ENCODE measurements around the gene PCDHGB5. TPM values are rescaled to one million over a fixed set of nuclear protein-coding genes. Genes with fewer than 3 reads are reported as not detected.
"Not testable (repeated sequence)": the region's sequence is repeated elsewhere in the genome, so short reads cannot be mapped to it uniquely, and the experiment has no call there.

Gene PCDHGB5
- total and polyA plus RNA-seq, 2 experiments from 2014 or later: 0.17 to 0.30 TPM

DNA sequence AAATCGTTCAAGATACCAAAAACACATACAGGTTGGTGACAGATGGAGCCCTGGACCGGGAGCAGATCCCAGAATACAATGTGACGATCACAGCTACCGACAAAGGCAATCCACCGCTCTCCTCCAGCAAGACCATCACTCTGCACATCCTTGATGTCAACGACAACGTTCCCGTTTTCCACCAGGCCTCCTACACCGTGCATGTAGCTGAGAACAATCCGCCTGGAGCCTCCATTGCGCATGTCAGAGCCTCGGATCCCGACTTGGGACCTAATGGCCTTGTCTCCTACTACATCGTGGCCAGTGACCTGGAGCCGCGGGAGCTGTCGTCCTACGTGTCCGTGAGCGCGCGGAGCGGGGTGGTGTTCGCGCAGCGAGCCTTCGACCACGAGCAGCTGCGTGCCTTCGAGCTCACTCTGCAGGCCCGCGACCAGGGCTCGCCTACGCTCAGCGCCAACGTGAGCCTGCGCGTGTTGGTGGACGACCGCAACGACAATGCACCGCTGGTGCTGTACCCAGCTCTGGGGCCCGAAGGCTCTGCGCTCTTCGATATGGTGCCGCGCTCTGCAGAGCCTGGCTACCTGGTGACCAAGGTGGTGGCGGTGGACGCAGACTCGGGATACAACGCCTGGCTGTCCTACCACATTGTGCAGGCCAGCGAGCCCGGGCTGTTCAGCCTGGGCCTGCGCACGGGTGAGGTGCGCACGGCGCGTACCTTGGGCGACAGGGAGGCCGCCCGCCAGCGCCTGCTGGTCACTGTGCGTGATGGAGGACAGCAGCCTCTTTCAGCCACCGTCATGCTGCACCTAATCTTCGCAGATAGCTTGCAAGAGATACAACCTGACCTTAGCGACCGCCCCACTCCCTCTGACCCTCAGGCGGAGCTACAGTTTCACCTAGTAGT is 25.9 kb upstream of the PCDHGB5 start:
- Histone ChIP-seq H3K36me3 (replicated peaks; ENCODE audit: insufficient read depth, low read depth) (no peaks in the 10 kb centered on the region), H3K4me3 (no peak overlapping the region), H3K4me1 (ENCODE audit: insufficient read depth) (no peaks in the 10 kb centered on the region), H4K20me1 (ENCODE audit: insufficient read depth, poor library complexity, severe bottlenecking) (no peaks in the 10 kb centered on the region), H3K27ac (no peak overlapping the region), H3K4me2 (no peak overlapping the region), H3K9me3 (ENCODE audit: low read depth) (no peaks in the 10 kb centered on the region), H2AFZ (no peak overlapping the region), H3K9me2 (replicated peaks; ENCODE audit: insufficient read depth) (no peaks in the 10 kb centered on the region), H3K27me3 (no peaks in the 10 kb centered on the region), H3K79me2 (no peaks in the 10 kb centered on the region)
- TF ChIP-seq EZH2 (IDR thresholded peaks at IDR 0.05; ENCODE audit: borderline replicate concordance) (no peak), EZH2phosphoT487 (IDR thresholded peaks at IDR 0.05; ENCODE audit: low read depth, severe bottlenecking, unreplicated experiment) (no peak)
- TF ChIP-seq, protein P1, sequence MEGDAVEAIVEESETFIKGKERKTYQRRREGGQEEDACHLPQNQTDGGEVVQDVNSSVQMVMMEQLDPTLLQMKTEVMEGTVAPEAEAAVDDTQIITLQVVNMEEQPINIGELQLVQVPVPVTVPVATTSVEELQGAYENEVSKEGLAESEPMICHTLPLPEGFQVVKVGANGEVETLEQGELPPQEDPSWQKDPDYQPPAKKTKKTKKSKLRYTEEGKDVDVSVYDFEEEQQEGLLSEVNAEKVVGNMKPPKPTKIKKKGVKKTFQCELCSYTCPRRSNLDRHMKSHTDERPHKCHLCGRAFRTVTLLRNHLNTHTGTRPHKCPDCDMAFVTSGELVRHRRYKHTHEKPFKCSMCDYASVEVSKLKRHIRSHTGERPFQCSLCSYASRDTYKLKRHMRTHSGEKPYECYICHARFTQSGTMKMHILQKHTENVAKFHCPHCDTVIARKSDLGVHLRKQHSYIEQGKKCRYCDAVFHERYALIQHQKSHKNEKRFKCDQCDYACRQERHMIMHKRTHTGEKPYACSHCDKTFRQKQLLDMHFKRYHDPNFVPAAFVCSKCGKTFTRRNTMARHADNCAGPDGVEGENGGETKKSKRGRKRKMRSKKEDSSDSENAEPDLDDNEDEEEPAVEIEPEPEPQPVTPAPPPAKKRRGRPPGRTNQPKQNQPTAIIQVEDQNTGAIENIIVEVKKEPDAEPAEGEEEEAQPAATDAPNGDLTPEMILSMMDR (IDR thresholded peaks at IDR 0.05; ENCODE audit: poor library complexity): no peak
- no peak for DNase-seq (ENCODE audit: low spot score)
- WGBS (ENCODE audit: low lambda C conversion rate, missing lambda C conversion rate): 97% methylated on average over 65 of the region's 69 CpGs

DNA sequence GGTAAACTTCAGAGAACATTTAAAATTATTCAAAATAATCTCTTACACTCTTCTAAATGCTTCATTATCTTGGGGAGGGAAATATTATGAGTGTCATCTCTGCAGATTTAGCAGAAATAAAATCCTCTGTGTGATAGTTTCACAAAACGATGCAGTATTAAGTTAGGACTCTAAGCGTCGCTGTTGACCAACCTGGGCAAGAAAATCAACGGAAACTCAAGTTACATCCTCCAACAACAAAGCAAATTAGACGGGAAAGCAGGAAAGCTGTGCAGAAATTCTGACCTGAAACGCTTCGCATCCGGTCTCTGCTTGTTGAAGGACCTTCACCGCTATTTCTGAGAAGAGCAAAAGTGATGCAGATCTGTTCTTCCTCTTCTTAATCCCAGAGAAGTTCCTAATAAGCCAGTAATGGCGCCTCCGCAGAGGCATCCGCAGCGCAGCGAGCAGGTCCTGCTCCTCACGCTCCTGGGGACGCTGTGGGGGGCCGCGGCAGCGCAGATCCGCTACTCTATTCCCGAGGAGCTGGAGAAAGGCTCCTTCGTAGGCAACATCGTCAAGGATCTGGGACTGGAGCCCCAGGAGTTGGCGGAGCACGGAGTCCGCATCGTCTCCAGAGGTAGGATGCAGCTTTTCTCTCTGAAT is 24.0 kb upstream of the PCDHGB5 start, which contains the start of gene PCDHGA6:
PCDHGA6 (plus strand) TSS at position 219 of the 645 bp plus-strand sequence; CDS start at position 412, 193 bp downstream.
- Histone ChIP-seq H3K36me3 (replicated peaks; ENCODE audit: insufficient read depth, low read depth) (no peaks in the 10 kb centered on the region), H2AFZ (no peak within 1 kb of the TSS), H4K20me1 (ENCODE audit: insufficient read depth, poor library complexity, severe bottlenecking) (no peaks in the 10 kb centered on the region), H3K9me3 (ENCODE audit: low read depth) (no peaks in the 10 kb centered on the region), H3K9me2 (replicated peaks; ENCODE audit: insufficient read depth) (no peaks in the 10 kb centered on the region), H3K79me2 (no peaks in the 10 kb centered on the region), H3K27me3 (no peaks in the 10 kb centered on the region), H3K4me3 (no peak within 1 kb of the TSS), H3K4me2 (no peak within 1 kb of the TSS), H3K4me1 (ENCODE audit: insufficient read depth) (no peaks in the 10 kb centered on the region), H3K27ac (no peak within 1 kb of the TSS)
- 94% methylated on average over 27 of the region's 27 CpGs for WGBS (ENCODE audit: low lambda C conversion rate, missing lambda C conversion rate)
- no peak for DNase-seq (ENCODE audit: low spot score)
- TF ChIP-seq EZH2 (IDR thresholded peaks at IDR 0.05; ENCODE audit: borderline replicate concordance): no peak
- TF ChIP-seq EZH2phosphoT487 (IDR thresholded peaks at IDR 0.05; ENCODE audit: low read depth, severe bottlenecking, unreplicated experiment): no peak
- TF ChIP-seq, protein P1 (IDR thresholded peaks at IDR 0.05; ENCODE audit: poor library complexity): no peak

DNA sequence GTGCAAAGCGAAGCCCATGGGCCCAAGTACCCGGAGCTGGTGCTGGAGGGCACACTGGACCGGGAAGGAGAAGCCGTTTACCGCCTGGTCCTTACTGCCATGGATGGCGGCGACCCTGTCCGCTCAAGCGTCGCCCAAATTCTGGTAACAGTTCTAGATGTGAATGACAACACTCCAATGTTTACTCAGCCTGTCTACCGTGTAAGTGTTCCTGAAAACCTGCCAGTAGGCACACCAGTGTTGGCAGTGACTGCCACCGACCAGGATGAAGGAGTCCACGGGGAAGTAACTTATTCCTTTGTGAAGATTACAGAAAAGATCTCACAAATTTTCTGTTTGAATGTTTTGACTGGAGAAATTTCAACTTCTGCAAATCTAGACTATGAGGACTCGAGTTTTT is 23.1 kb upstream of the PCDHGB5 start:
- Histone ChIP-seq H3K79me2 (no peaks in the 10 kb centered on the region), H3K9me2 (replicated peaks; ENCODE audit: insufficient read depth) (no peaks in the 10 kb centered on the region), H3K27me3 (no peaks in the 10 kb centered on the region), H3K4me2 (no peak overlapping the region), H2AFZ (no peak overlapping the region), H4K20me1 (ENCODE audit: insufficient read depth, poor library complexity, severe bottlenecking) (no peaks in the 10 kb centered on the region), H3K4me1 (ENCODE audit: insufficient read depth) (no peaks in the 10 kb centered on the region), H3K36me3 (replicated peaks; ENCODE audit: insufficient read depth, low read depth) (no peaks in the 10 kb centered on the region), H3K4me3 (no peak overlapping the region), H3K27ac (no peak overlapping the region), H3K9me3 (ENCODE audit: low read depth) (no peaks in the 10 kb centered on the region)
- TF ChIP-seq EZH2 (IDR thresholded peaks at IDR 0.05; ENCODE audit: borderline replicate concordance): no peak
- TF ChIP-seq, protein P1 (IDR thresholded peaks at IDR 0.05; ENCODE audit: poor library complexity): no peak
- no peak for TF ChIP-seq EZH2phosphoT487 (IDR thresholded peaks at IDR 0.05; ENCODE audit: low read depth, severe bottlenecking, unreplicated experiment)
- no peak for DNase-seq (ENCODE audit: low spot score)
- WGBS (ENCODE audit: low lambda C conversion rate, missing lambda C conversion rate): 94% methylated on average over 14 of the region's 14 CpGs

DNA sequence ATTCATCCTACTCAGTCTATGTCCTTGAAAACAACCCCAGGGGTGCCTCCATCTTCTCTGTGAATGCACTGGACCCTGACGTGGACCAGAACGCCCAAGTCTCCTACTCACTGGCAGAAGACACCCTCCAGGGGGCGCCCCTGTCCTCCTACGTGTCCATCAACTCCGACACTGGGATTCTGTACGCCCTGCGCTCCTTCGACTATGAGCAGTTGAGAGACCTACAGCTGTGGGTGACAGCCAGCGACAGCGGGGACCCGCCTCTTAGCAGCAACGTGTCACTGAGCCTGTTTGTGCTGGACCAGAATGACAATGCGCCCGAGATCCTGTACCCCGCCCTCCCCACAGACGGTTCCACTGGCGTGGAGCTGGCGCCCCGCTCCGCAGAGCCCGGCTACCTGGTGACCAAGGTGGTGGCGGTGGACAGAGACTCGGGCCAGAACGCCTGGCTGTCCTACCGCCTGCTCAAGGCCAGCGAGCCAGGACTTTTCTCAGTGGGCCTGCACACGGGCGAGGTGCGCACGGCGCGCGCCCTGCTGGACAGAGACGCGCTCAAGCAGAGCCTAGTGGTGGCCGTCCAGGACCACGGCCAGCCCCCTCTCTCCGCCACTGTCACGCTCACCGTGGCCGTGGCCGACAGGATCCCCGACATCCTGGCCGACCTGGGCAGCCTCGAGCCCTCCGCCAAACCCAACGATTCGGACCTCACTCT is 22.1 kb upstream of the PCDHGB5 start:
- not testable (repeated sequence) for H3K27me3 ChIP-seq; DNase-seq (ENCODE audit: low spot score); H3K27ac ChIP-seq; H3K36me3 ChIP-seq (replicated peaks; ENCODE audit: insufficient read depth, low read depth); H2AFZ ChIP-seq; H3K9me3 ChIP-seq (ENCODE audit: low read depth); H4K20me1 ChIP-seq (ENCODE audit: insufficient read depth, poor library complexity, severe bottlenecking); H3K79me2 ChIP-seq; H3K4me1 ChIP-seq (ENCODE audit: insufficient read depth); H3K9me2 ChIP-seq (replicated peaks; ENCODE audit: insufficient read depth); H3K4me3 ChIP-seq; H3K4me2 ChIP-seq
- WGBS (ENCODE audit: low lambda C conversion rate, missing lambda C conversion rate): 97% methylated on average over 31 of the region's 48 CpGs
